Nucleus accumbens (tissue), 56 donors: ENCODE measurements around the gene TMEM39B.

Experiments
- DNase-seq, 56 donors: peaks; one replicate each; lab custom pipeline; 2025; lab: John Stamatoyannopoulos, UW

The TMEM39B gene

GRCh38 chr1:32150847-32151246 is 78.1 kb downstream of the TMEM39B start:
- DNase-seq = no peak

- peak in 1 of 56 donors; percentile 4 for DNase-seq
These were observed 78.6 kb downstream of the TMEM39B start for GRCh38 chr1:32151319-32151787.
